A549 (cell line): Measurements from ENCODE around the gene BCAS3.

Source experiments
- RFX5 ChIP-seq: fragments of 450-650 bp; IDR thresholded peaks from 2 replicates; pipeline ENCODE4 v1.7.1; 2014; ENCODE audit warnings: antibody characterized with exemption, mild to moderate bottlenecking, moderate library complexity
- USF2 ChIP-seq: fragments of 450-650 bp; IDR thresholded peaks from 2 replicates; pipeline ENCODE4 v1.6.1; 2014; ENCODE audit warnings: antibody characterized with exemption

- TF ChIP-seq USF2: no peak
- TF ChIP-seq RFX5: no peak
Measured at GRCh38 chr17:61349350-61349749, 671.7 kb downstream of the BCAS3 start.
